Measurements from ENCODE around the gene PTPRD.

DNA sequence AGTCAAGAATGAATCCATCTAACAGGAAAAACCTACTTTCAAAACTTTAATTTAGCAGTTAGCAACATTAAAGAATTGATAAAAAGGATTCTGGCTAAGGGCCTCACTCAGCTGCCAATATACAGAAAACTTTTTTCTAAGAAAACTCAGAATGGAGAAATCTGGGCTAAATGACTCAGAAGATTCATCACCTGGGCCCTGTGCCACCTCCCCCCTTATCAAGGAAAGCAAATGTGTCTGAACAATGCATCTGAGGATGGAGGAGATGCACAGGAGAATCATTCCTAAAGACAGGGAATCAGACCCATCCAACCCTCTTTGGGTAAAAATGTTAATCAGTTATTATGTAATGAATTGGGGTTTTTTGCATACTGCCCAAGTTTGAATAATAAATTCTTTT, 2221.2 kb downstream of the PTPRD start:
- no peak for TF ChIP-seq EZH2 (IDR thresholded peaks at IDR 0.05)
- TF ChIP-seq, protein P1, sequence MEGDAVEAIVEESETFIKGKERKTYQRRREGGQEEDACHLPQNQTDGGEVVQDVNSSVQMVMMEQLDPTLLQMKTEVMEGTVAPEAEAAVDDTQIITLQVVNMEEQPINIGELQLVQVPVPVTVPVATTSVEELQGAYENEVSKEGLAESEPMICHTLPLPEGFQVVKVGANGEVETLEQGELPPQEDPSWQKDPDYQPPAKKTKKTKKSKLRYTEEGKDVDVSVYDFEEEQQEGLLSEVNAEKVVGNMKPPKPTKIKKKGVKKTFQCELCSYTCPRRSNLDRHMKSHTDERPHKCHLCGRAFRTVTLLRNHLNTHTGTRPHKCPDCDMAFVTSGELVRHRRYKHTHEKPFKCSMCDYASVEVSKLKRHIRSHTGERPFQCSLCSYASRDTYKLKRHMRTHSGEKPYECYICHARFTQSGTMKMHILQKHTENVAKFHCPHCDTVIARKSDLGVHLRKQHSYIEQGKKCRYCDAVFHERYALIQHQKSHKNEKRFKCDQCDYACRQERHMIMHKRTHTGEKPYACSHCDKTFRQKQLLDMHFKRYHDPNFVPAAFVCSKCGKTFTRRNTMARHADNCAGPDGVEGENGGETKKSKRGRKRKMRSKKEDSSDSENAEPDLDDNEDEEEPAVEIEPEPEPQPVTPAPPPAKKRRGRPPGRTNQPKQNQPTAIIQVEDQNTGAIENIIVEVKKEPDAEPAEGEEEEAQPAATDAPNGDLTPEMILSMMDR (IDR thresholded peaks at IDR 0.05), result no peak

Data from neural progenitor cell (in vitro differentiated cells).